ENCODE data around the gene ARHGAP4. TPM values are rescaled to one million over a fixed set of nuclear protein-coding genes. Genes with fewer than 3 reads are reported as not detected.
A peak's percentile ranks its signal among the peaks of the same experiment; 100 is the strongest.

ARHGAP4 gene
- total and polyA plus RNA-seq, 11 donors = 6.8 to 55.8 (median 12.9) TPM

DNA sequence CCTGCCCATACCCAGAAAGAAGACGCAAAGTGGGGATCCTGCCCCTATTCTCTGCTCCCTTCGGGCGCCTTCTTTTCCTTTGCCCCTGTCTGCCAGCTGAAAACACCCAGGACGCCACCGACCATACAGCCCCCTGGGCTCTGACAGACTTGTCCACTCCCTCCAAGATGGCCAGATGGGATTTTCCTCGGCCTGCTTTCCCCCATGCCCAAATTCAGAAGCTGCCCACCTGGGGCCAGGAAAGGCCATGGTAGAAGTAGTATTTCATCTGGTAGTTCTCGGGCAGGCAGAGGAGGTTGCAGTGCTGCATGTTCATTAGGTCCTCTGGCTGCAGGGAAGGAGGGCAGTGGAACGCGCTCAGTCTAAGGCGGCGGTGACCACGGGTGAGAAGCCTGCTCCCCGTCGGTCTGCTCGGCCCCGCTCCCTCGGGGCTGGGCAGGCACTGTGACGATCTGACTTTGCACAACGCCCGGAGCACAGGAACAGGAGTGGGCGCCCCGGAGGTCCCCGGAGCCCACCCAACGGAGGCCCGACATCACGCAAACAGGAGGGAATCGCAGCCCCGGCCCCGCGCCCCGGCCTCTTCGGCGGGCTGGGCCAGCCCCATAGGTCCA is 8.2 kb upstream of the ARHGAP4 start:
- ATAC-seq (peak in 2 of 4 donors; percentile 2 to 10), DNase-seq (no peak)
- Histone ChIP-seq H3K27me3 (no peaks in the 10 kb centered on the region), H3K36me3 (peaks cover 0 to 39% (median 19%) of the 10 kb centered on the region in 9 donors), H3K4me1 (peaks cover 0 to 29% (median 5%) of the 10 kb centered on the region in 12 donors), H3K27ac (peak overlapping the region in 11 of 12 donors; percentile 61 to 82 (median 72)), H3K9me3 (no peaks in the 10 kb centered on the region), H3K4me3 (peak overlapping the region; percentile 43 to 97 (median 74))
- intact Hi-C loops (cut with DNase I) = no loop called here
- 3 to 54% (median 19%) methylated on average over 8 to 33 of the region's 33 CpGs for WGBS, 4 donors
- TF ChIP-seq, protein P1, sequence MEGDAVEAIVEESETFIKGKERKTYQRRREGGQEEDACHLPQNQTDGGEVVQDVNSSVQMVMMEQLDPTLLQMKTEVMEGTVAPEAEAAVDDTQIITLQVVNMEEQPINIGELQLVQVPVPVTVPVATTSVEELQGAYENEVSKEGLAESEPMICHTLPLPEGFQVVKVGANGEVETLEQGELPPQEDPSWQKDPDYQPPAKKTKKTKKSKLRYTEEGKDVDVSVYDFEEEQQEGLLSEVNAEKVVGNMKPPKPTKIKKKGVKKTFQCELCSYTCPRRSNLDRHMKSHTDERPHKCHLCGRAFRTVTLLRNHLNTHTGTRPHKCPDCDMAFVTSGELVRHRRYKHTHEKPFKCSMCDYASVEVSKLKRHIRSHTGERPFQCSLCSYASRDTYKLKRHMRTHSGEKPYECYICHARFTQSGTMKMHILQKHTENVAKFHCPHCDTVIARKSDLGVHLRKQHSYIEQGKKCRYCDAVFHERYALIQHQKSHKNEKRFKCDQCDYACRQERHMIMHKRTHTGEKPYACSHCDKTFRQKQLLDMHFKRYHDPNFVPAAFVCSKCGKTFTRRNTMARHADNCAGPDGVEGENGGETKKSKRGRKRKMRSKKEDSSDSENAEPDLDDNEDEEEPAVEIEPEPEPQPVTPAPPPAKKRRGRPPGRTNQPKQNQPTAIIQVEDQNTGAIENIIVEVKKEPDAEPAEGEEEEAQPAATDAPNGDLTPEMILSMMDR (IDR thresholded peaks at IDR 0.05) = no peak
- TF ChIP-seq POLR2A (IDR thresholded peaks at IDR 0.05) = no peak

DNA sequence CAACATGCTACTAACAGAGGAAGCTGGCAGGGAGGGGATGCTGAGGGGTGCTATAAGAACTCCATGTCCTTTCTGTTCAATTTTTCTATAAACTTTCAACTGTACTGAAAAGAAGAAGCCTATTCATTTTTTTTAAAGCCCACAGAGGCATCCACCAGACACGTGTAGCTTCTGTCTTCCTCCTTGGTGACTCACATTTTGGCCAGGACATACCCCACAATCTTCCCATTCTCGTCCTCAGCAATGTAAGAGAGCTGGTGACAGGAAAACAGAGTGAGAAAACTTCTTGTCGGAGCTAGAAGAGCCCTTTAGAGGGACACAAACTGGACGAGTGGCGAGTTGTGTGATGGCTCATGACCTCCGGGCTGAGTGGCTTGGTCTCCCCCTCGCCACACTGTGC is 7.7 kb upstream of the ARHGAP4 start:
- DNase-seq (no peak), ATAC-seq (no peak)
- H3K4me1 ChIP-seq = peaks cover 0 to 34% (median 8%) of the 10 kb centered on the region in 12 donors
- peak overlapping the region in 11 of 12 donors; percentile 51 to 97 (median 75) for H3K4me3 ChIP-seq
- no peaks in the 10 kb centered on the region for H3K9me3 ChIP-seq
- peaks cover 0 to 41% (median 19%) of the 10 kb centered on the region in 9 donors for H3K36me3 ChIP-seq
- intact Hi-C loops (cut with DNase I) = no loop called here
- H3K27ac ChIP-seq = peak overlapping the region in 6 of 12 donors; percentile 61 to 82 (median 70)
- TF ChIP-seq, protein P1 (IDR thresholded peaks at IDR 0.05) = no peak
- TF ChIP-seq POLR2A (IDR thresholded peaks at IDR 0.05) = no peak
- no peaks in the 10 kb centered on the region for H3K27me3 ChIP-seq
- WGBS, 4 donors = 29 to 51% (median 38%) methylated on average over 7 of the region's 7 CpGs

DNA sequence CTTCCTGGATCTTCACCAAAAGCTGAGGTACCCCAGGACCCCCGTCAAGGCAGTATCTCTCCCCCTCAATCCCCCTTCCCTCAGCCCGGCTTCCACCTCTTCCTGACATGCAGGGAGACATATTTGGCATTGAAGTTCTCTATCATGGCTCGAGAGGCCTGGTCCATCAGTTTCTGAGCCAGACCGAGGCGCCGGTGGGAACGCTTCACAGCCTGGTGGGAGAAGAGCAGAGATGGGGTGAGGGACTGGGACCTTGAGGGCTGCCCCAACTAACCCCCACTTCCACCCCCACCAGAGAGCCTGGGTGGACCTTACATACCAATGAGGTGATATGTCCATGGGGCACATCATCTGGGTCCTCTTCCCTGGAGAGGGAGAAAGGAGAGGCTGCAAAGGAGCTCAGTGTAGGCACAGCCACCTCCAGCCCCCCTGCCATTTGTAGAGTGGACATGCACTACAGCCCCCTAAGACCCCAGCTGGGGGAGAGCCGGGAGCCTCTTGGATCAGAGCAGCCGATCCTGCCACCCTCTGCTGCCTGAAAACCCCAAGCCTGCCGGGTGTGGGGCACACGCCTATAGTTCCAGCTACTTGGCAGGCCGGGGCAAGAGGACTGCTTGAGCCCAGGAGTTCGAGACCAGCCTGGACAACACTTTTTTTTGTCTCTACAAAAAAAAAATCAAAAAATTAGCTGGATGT is 6.3 kb upstream of the ARHGAP4 start:
- intact Hi-C loops (cut with DNase I) = no loop called here
- no peak overlapping the region for H3K27ac ChIP-seq
- ATAC-seq = no peak
- H3K4me3 ChIP-seq = no peak overlapping the region
- peaks cover 0 to 44% (median 11%) of the 10 kb centered on the region in 12 donors for H3K4me1 ChIP-seq
- H3K9me3 ChIP-seq = no peaks in the 10 kb centered on the region
- no peaks in the 10 kb centered on the region for H3K27me3 ChIP-seq
- no peak for DNase-seq
- 84 to 94% (median 92%) methylated on average over 12 to 13 of the region's 13 CpGs for WGBS, 4 donors
- no peak for TF ChIP-seq POLR2A (IDR thresholded peaks at IDR 0.05)
- TF ChIP-seq, protein P1 (IDR thresholded peaks at IDR 0.05) = no peak
- peaks cover 0 to 41% (median 19%) of the 10 kb centered on the region in 9 donors for H3K36me3 ChIP-seq

DNA sequence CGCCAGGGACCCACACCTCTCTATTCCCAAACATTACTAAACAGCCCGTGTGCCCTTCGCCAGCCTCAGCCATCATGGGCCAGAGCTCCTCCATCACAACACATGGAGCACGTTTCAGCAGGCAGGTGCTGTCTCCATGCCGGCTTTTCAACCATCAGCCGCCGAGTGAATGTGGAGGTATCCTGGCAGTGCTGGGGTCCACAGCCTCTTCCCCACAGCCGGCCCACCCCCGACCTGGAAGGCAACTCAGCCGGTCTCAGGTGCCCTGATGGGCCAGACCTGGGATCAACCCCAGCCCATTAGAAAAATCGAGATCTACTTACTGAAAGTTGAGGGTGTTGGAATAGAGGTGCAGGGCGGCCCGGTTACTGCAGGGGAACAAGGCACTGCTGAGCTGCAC is 5.7 kb upstream of the ARHGAP4 start:
- H3K4me3 ChIP-seq = no peak overlapping the region
- H3K4me1 ChIP-seq = peaks cover 0 to 50% (median 15%) of the 10 kb centered on the region in 12 donors
- H3K27ac ChIP-seq = no peak overlapping the region
- no peaks in the 10 kb centered on the region for H3K9me3 ChIP-seq
- ATAC-seq (no peak), DNase-seq (no peak)
- intact Hi-C loops (cut with DNase I) = no loop called here
- WGBS, 4 donors = 86 to 95% (median 94%) methylated on average over 13 of the region's 13 CpGs
- TF ChIP-seq POLR2A (IDR thresholded peaks at IDR 0.05) = no peak
- TF ChIP-seq, protein P1 (IDR thresholded peaks at IDR 0.05) = no peak
- H3K36me3 ChIP-seq = peaks cover 0 to 41% (median 19%) of the 10 kb centered on the region in 9 donors
- no peaks in the 10 kb centered on the region for H3K27me3 ChIP-seq

Measured in heart left ventricle (tissue), 16 donors.